ENCODE measurements around the gene TUBGCP2.

GRCh38 chr10:133336118-133336576 is 27.5 kb upstream of the TUBGCP2 start:
- no peak for TF ChIP-seq POLR2A (IDR thresholded peaks at IDR 0.05)
- TF ChIP-seq, protein P1, sequence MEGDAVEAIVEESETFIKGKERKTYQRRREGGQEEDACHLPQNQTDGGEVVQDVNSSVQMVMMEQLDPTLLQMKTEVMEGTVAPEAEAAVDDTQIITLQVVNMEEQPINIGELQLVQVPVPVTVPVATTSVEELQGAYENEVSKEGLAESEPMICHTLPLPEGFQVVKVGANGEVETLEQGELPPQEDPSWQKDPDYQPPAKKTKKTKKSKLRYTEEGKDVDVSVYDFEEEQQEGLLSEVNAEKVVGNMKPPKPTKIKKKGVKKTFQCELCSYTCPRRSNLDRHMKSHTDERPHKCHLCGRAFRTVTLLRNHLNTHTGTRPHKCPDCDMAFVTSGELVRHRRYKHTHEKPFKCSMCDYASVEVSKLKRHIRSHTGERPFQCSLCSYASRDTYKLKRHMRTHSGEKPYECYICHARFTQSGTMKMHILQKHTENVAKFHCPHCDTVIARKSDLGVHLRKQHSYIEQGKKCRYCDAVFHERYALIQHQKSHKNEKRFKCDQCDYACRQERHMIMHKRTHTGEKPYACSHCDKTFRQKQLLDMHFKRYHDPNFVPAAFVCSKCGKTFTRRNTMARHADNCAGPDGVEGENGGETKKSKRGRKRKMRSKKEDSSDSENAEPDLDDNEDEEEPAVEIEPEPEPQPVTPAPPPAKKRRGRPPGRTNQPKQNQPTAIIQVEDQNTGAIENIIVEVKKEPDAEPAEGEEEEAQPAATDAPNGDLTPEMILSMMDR (IDR thresholded peaks at IDR 0.05 in 4 of 5, conservative IDR thresholded peaks at IDR 0.05 in 1 of 5) = no peak

Data from gastrocnemius medialis (tissue), 4 donors.